HepG2 (cell line): ENCODE results near the gene BDKRB1. TPM values are rescaled to one million over a fixed set of nuclear protein-coding genes. Genes with fewer than 3 reads are reported as not detected.

Source experiments
- ATAC-seq: fragments of 200-7000 bp; cut with Tn5 transposase; 3 replicates; pipeline ENCODE4 v1.9.1; 2020; ENCODE audit warnings: mild to moderate bottlenecking, moderate library complexity
- BruUV-seq: library from RNA; stranded (reverse); fragments of 400-500 nt; replicated peaks from 2 replicates; lab custom pipeline; 2021; lab: Mats Ljungman, UMichigan
- CTCF ChIA-PET: fragments of 300-600 bp; formaldehyde crosslinking; extraction: SDS; loops from one replicate; lab custom pipeline; 2021; ENCODE audit warnings: low total read pairs, inconsistent platforms, low intra/inter-chr PET ratio; lab: Yijun Ruan, JAX
- POLR2A ChIA-PET: fragments of 350-600 bp; sonication (Branson Sonifier 250); formaldehyde crosslinking; loops from one replicate; lab custom pipeline; 2020; ENCODE audit warnings: antibody characterized with exemption, inconsistent platforms; lab: Yijun Ruan, JAX
- DNase-seq: peaks from one replicate; pipeline ENCODE4 v3.0.0-alpha.2; 2015; ENCODE audit warnings: low spot score
- FAIRE-seq: peaks from 3 replicates; lab custom pipeline; 2011; peaks lifted over from hg19 to GRCh38; lab: Jason Lieb, UNC
- H2AFZ ChIP-seq: one replicate; pipeline ENCODE4 v1.6.1; 2011; ENCODE audit warnings: low read length, inconsistent platforms
- H3K27ac ChIP-seq: fragments of 300-600 bp; 3 replicates; pipeline ENCODE4 v1.8.0; 2011; ENCODE audit warnings: mixed run types, mild to moderate bottlenecking, mixed read lengths, low read length, inconsistent platforms; ENCODE audit not compliant: insufficient read depth; ENCODE audit errors: extremely low read length
- H3K27me3 ChIP-seq, 2 experiments: fragments of 200-600 bp in 1 of 2; 2 replicates in 1 of 2; 3 replicates in 1 of 2; pipeline versions ENCODE4 v1.6.0 to v1.8.0; 2011; ENCODE audit warnings: low read length in 2 of 2, mild to moderate bottlenecking in 2 of 2, moderate library complexity in 2 of 2, inconsistent platforms in 1 of 2; ENCODE audit not compliant: insufficient read depth in 2 of 2, control insufficient read depth in 1 of 2
- H3K36me3 ChIP-seq, 2 experiments: fragments of 200-600 bp in 1 of 2; replicated peaks in 1 of 2; 2 replicates in 1 of 2; 3 replicates in 1 of 2; pipeline versions ENCODE4 v1.5.1 to v1.8.0; 2011; ENCODE audit warnings: low read length in 2 of 2, inconsistent platforms in 1 of 2; ENCODE audit not compliant: insufficient read depth in 2 of 2, control insufficient read depth in 1 of 2
- H3K4me1 ChIP-seq: 2 replicates; pipeline ENCODE4 v1.5.1; 2012; ENCODE audit warnings: low read length, inconsistent platforms; ENCODE audit not compliant: insufficient read depth
- H3K4me2 ChIP-seq: 2 replicates; pipeline ENCODE4 v1.6.0; 2011; ENCODE audit warnings: low read depth, low read length, inconsistent platforms
- H3K4me3 ChIP-seq, 3 experiments: fragments of 200-600 bp in 1 of 3; sonication (generic), shearing (Covaris generic) in 1 of 3; replicated peaks in 1 of 3; 2 replicates each; pipeline ENCODE4 v1.5.1; 2011 to 2016; ENCODE audit warnings: low read length in 3 of 3, inconsistent platforms in 2 of 3, low read depth in 2 of 3, mild to moderate bottlenecking in 2 of 3, control low read depth in 1 of 3, mixed read lengths in 1 of 3; ENCODE audit not compliant: insufficient read depth in 1 of 3
- H3K79me2 ChIP-seq: one replicate; pipeline ENCODE4 v1.6.1; 2011; ENCODE audit warnings: low read length, inconsistent platforms; ENCODE audit not compliant: insufficient read depth
- H3K9ac ChIP-seq: 2 replicates; pipeline ENCODE4 v1.6.0; 2011; ENCODE audit warnings: mild to moderate bottlenecking, low read depth, low read length, inconsistent platforms; ENCODE audit not compliant: insufficient read depth
- H3K9me3 ChIP-seq: 2 replicates; pipeline ENCODE4 v1.5.1; 2012; ENCODE audit warnings: mild to moderate bottlenecking, low read length
- H4K20me1 ChIP-seq: 2 replicates; pipeline ENCODE4 v1.6.0; 2011; ENCODE audit warnings: inconsistent platforms, mild to moderate bottlenecking, low read length, moderate library complexity; ENCODE audit not compliant: insufficient read depth
- AGO1 ChIP-seq: fragments of 200-400 bp; formaldehyde crosslinking; IDR thresholded peaks from 2 replicates; pipeline ENCODE4 v1.6.1; 2017; ENCODE audit warnings: mild to moderate bottlenecking, low read depth, low read length, moderate library complexity; ENCODE audit not compliant: poor library complexity, severe bottlenecking
- CAMTA2 ChIP-seq: sonication (generic); formaldehyde crosslinking; IDR thresholded peaks from 2 replicates; pipeline ENCODE4 v1.4.0; 2020; ENCODE audit warnings: mild to moderate bottlenecking, missing genetic modification reagents, borderline replicate concordance
- FOXO1 ChIP-seq: sonication (generic); formaldehyde crosslinking; IDR thresholded peaks from 2 replicates; pipeline ENCODE4 v1.4.0; 2020; ENCODE audit warnings: missing genetic modification reagents
- HNRNPLL ChIP-seq: fragments of 200-400 bp; formaldehyde crosslinking; IDR thresholded peaks from 2 replicates; pipeline ENCODE4 v1.6.1; 2017; ENCODE audit warnings: mild to moderate bottlenecking, low read depth, low read length; ENCODE audit not compliant: poor library complexity, severe bottlenecking
- NFE2L2 ChIP-seq: fragments of 150-350 bp; IDR thresholded peaks from 2 replicates; pipeline ENCODE4 v1.6.1; 2014; ENCODE audit warnings: low read length
- NFKBIZ ChIP-seq: IDR thresholded peaks from 2 replicates; pipeline ENCODE4 v1.6.1; 2018; ENCODE audit warnings: missing genetic modification reagents, missing compliant biosample characterization
- RNF2 ChIP-seq: fragments of 450-650 bp; conservative IDR thresholded peaks from 2 replicates; pipeline ENCODE4 v1.6.1; 2016; ENCODE audit warnings: low read depth
- TCF7L2 ChIP-seq: IDR thresholded peaks from 2 replicates; pipeline ENCODE4 v1.6.1; 2011; ENCODE audit warnings: mild to moderate bottlenecking, low read depth, low read length, moderate library complexity
- TRIM24 ChIP-seq: sonication (generic); formaldehyde crosslinking; IDR thresholded peaks from 2 replicates; pipeline ENCODE4 v1.8.0; 2022; ENCODE audit warnings: mild to moderate bottlenecking, missing genetic modification reagents
- ZNF354B ChIP-seq: sonication (generic); formaldehyde crosslinking; IDR thresholded peaks from 2 replicates; pipeline ENCODE4 v1.8.0; 2022; ENCODE audit warnings: mild to moderate bottlenecking, missing genetic modification reagents
- ZNF549 ChIP-seq: sonication (generic); formaldehyde crosslinking; IDR thresholded peaks from 2 replicates; pipeline ENCODE4 v1.5.0; 2020; ENCODE audit warnings: missing genetic modification reagents
- ZNF747 ChIP-seq: sonication (generic); formaldehyde crosslinking; IDR thresholded peaks from 2 replicates; pipeline ENCODE4 v1.8.1; 2023; ENCODE audit warnings: missing genetic modification reagents, mild to moderate bottlenecking, borderline replicate concordance
- WGBS: methylation state at CpG from one replicate; pipeline ENCODE4 v1.1.6; 2017; ENCODE audit warnings: low lambda C conversion rate; 5-methylcytosine and 5-hydroxymethylcytosine counted together
- in situ Hi-C: cut with HindIII; loops from 2 replicates; pipeline ENCODE4 v1.10.0; 2017; ENCODE audit warnings: low pct_unique_long_range_greater_than_20kb; ENCODE audit not compliant: extremely low pct_ligation_motif_present
- intact Hi-C: fragments of 100-400 bp; cut with micrococcal nuclease; formaldehyde crosslinking; loops from one replicate; pipeline ENCODE4 v1.10.0; 2022; ENCODE audit not compliant: unreplicated experiment
- polyA plus RNA-seq, 8 experiments: library from polyadenylated mRNA; depleted of rRNA in 3 of 8; stranded (reverse) in 7 of 8; unstranded in 1 of 8; fragments of >200 nt; fragmentation: Illumina TruSeq in 4 of 8; extraction: Trizol in 4 of 8; gene quantifications; 2 replicates each; pipeline versions ENCODE4 v1.2.1 to v1.2.3, GENCODE V29; 2011 to 2016; ENCODE audit warnings: low read depth in 4 of 8, missing spikeins in 1 of 8, mixed read lengths in 1 of 8; ENCODE audit not compliant: insufficient read depth in 1 of 8
- total RNA-seq, 5 experiments: library from RNA; depleted of rRNA; stranded (reverse); fragments of >200 nt; fragmentation: Illumina TruSeq; extraction: Trizol; gene quantifications; 2 replicates each; pipeline ENCODE4 v1.2.3, GENCODE V29; 2016; ENCODE audit warnings: low read depth in 1 of 5
- TF ChIP-seq, protein P1 (sequence below): sonication (generic); formaldehyde crosslinking; IDR thresholded peaks from 2 replicates; pipeline ENCODE4 v1.5.1; 2020; ENCODE audit warnings: mild to moderate bottlenecking, missing genetic modification reagents, moderate library complexity

The BDKRB1 gene
- total and polyA plus RNA-seq, 2 of the 13 experiments (the other 11 are each of a cell fraction or from before 2014, with no cell fraction given): 0.05 TPM; not detected in 1

DNA sequence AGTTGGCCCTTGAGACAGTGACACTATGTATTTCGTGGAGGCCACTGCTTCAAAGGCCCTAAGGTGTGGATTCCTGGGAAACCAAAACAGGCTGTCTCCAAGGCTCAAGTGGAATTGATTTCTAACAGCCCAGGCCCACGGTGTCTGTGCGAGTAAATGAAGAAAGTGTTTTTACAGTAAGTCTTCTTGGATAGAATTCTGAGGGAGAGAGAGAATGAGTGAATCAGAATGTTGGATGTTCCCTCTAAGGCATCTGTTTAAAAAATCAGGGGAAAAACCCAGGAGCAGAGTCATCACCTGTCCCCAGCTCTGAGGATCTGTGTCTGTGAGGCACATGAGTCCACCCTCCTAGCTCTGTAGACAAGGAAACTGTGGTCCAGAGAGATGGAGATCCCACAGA, 22.3 kb upstream of the BDKRB1 start:
- Histone ChIP-seq H3K4me1 (no peaks in the 10 kb centered on the region), H3K27ac (no peak overlapping the region), H3K9me3 (no peaks in the 10 kb centered on the region), H3K9ac (no peak overlapping the region), H3K79me2 (no peaks in the 10 kb centered on the region), H3K27me3 (peaks cover 0 to 14% of the 10 kb centered on the region in 2 experiments; a peak in 2 of 5 replicates), H3K36me3 (no peaks in the 10 kb centered on the region), H3K4me2 (no peak overlapping the region), H4K20me1 (no peaks in the 10 kb centered on the region), H3K4me3 (no peak overlapping the region), H2AFZ (no peak overlapping the region)
- POLR2A ChIA-PET: no interaction called here
- no peak for ATAC-seq
- TF ChIP-seq, protein P1, sequence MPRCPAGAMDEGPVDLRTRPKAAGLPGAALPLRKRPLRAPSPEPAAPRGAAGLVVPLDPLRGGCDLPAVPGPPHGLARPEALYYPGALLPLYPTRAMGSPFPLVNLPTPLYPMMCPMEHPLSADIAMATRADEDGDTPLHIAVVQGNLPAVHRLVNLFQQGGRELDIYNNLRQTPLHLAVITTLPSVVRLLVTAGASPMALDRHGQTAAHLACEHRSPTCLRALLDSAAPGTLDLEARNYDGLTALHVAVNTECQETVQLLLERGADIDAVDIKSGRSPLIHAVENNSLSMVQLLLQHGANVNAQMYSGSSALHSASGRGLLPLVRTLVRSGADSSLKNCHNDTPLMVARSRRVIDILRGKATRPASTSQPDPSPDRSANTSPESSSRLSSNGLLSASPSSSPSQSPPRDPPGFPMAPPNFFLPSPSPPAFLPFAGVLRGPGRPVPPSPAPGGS (CRISPR knock-in tag): no peak
- BruUV-seq: no TSS peak
- intact Hi-C loops: no loop called here
- no peak for FAIRE-seq
- no peak for DNase-seq
- in situ Hi-C loops: no loop called here
- WGBS: 80% methylated on average over 2 of the region's 3 CpGs
- CTCF ChIA-PET: no interaction called here

DNA sequence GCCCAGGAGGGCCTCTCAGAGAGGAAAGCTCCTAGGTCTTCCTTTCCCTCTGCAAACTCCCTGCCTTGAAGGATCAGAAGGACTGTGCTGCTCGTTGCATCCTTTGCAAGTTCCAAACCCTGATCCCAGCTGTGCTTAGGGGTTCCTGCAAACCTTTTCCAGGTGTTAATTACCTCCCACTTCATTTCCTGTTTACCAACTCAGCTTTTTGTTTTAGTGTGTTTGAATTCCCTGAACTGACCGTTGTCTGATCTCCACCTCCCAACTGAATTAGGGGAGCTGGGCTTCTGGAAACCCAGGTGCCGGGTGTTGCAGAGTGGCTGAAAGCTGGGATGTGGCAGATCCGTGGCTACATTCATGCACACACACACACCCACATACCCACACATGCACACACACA, 20.6 kb upstream of the BDKRB1 start:
- H3K27ac ChIP-seq: no peak overlapping the region
- POLR2A ChIA-PET: no interaction called here
- no peaks in the 10 kb centered on the region for H3K36me3 ChIP-seq
- H3K4me3 ChIP-seq: no peak overlapping the region
- no peak overlapping the region for H3K9ac ChIP-seq
- no peaks in the 10 kb centered on the region for H3K4me1 ChIP-seq
- DNase-seq (no peak), ATAC-seq (no peak), FAIRE-seq (no peak)
- H3K4me2 ChIP-seq: no peak overlapping the region
- no peak overlapping the region for H2AFZ ChIP-seq
- CTCF ChIA-PET: no interaction called here
- H3K79me2 ChIP-seq: no peaks in the 10 kb centered on the region
- in situ Hi-C loops: no loop called here
- 18% methylated on average over 4 of the region's 4 CpGs for WGBS
- no peaks in the 10 kb centered on the region for H3K9me3 ChIP-seq
- TF ChIP-seq TCF7L2 (no peak), ZNF549 (CRISPR knock-in tag) (no peak), AGO1 (no peak), NFE2L2 (no peak), TRIM24 (CRISPR knock-in tag) (no peak), HNRNPLL (no peak), FOXO1 (CRISPR knock-in tag) (no peak), ZNF747 (no peak), NFKBIZ (no peak), ZNF354B (CRISPR knock-in tag) (no peak), RNF2 (no peak), CAMTA2 (CRISPR knock-in tag) (no peak)
- intact Hi-C loops: no loop called here
- BruUV-seq: no TSS peak
- peaks cover 0 to 14% of the 10 kb centered on the region in 2 experiments; a peak in 2 of 5 replicates for H3K27me3 ChIP-seq
- H4K20me1 ChIP-seq: no peaks in the 10 kb centered on the region
